CD4-positive, alpha-beta T cell treated with Interleukin-15 for 1 hour (primary cell): ENCODE data around the gene ZFR.
"Not testable (repeated sequence)": the region's sequence is repeated elsewhere in the genome, so short reads cannot be mapped to it uniquely, and the experiment has no call there.

ENCODE experiments used
- DNase-seq: peaks from one replicate; pipeline ENCODE4 v3.0.0-alpha.2; 2020

The ZFR gene

DNA sequence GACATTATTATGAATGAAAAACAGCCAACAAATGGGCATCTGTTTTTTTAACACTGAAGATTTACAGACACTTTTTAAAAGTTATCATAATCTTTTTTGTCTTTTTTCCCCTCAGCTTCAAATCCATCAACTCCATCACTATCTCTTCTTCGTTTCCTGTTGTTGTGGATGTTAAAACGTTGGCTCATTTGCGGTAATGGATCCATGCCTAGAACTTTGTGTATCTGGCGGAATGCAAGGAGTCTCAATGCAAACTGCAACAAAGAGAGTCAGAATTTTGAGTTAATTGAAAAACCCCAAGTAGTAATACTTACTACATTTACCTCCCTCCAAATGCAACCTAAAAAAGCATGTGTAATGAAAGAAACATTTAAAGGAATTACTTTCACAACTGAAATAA is 88.9 kb downstream of the ZFR start:
- no peak for DNase-seq

DNA sequence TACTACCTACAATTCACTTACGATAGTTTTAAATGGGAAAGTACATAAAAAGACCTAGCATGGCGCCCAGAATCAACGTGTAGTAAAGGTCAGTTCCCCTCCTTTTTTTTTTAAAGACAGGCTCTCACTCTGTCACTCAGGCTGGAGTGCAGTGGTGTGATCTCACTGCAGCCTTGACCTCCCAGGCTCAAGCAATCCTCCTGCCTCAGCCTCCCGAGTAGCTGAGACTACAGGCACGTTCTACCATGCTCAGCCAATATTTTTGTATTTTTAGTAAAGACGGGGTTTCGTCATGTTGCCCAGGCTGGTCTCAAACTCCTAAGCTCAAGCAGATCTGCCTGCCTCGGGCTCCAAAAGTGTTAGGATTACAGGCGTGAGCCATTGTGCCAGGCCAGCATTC is 91.1 kb downstream of the ZFR start:
- DNase-seq, result no peak

DNA sequence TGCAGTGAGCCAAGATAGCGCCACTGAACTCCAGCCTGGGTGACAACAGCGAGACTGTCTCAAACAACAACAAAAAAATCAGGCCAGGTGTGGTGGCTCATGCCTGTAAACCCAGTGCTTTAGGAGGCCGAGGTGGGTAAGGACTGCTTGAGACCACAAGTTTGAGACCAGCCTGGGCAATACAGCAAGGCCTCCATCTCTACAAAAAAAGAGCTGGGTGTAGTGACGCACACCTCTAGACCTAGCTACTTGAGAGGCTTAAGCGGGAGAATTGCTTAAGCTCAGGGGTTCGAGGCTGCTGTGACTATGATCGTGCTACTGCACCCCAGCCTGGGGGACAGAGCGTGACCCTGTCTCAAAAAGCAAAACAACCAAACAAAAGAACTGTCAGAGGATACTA is 91.9 kb downstream of the ZFR start:
- no peak for DNase-seq

DNA sequence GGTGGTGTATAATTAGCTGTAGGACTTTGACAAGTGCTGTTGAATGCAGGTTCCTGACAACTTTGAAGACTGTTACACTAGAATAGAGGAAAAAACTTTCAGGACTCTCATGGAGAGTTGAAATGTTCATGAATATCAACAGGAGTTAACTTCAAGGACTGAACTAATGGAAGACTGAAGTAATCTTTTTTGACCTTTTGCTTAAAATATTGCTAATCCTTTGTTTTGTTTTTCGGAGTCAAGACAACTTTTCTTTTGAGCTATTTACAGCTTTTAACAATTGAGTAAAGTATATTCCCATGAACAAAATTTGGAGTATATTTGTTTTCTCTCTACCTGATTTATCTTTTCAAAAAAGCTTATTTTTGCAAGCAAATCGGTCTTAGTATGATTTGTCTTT is 97.7 kb downstream of the ZFR start:
- no peak for DNase-seq

DNA sequence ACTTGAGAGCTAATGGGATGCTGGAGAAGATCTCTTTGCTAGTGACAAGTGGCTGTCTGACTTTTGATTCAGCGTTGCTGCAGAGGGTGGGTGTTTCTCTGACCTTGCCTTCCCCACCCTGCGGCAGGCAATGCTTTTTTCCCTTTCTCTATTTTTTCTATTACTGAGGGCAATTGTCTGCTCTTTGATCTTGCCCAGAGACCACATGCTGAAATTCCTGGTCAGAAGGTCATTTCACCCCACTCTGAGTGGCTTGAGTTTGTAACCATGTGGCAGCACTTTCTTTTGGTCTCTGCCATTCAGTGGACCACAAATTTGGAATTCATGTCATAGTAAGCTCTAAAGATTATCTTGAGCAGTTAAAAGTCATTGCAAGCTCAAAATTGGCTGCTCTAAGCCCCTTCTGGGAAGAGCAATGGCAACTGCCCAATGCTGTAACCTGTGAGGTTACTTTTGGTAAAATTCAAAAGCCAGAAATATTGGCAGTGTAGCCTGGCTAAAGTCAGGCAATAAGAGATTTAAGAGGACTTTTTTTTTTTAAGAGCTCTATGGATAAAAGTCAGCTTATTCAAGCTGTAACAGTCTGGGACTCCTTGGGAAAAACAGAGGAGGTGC is 101.4 kb downstream of the ZFR start:
- DNase-seq, result no peak

DNA sequence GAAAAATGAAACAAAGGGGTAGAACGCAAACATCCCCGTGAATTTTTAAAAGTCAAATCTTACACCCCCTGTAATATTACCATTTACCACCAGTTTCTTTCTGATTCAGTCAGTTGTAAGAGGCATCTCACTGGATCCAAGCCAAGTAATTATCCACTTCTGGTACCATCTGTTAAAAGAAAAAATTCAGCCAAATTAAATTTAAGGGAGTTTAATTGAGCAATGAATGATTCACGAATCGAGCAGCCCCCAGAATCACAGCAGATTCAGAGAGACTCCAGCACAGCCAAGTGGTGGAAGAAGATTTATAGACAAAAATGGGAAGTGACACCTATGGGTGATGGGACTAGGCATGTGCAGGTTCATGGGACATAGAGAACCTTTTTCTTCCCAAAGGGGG is 101.9 kb downstream of the ZFR start:
- no peak for DNase-seq

DNA sequence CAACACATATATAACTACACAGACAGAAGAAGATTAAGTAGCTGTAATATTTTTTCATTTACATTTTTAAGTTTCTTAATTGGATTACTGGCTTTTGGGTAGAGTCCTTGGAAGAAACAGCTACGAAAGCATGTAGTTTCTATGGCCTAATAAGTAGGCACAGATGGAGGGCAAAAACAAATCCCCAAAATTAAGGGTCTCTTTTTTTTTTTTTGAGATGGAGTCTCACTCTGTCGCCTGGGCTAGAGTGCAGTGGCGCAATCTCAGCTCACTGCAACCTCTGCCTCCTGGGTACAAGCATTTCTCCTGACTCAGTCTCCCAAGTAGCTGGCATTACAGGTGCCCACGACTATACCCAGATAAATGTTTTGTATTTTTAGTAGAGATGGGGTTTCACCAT is 104.7 kb downstream of the ZFR start:
- DNase-seq, result no peak

DNA sequence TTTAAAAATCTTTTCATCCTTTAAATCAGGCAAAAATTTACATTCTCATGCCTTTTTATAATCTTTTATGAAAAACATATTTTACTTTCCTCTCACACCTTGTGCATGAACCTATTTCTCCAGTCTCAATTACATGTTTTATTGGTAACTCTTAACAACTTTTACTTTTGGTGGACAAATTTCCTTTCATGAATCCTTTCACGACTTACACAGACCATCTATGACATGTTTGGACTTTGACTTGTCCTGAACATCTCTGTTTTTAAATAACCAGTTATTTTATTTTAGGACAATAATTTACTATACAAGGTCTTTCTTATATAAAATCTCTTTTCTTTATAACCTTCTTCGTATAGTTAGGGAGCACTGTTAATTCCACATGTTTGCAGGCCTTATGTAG is 105.3 kb downstream of the ZFR start:
- no peak for DNase-seq

DNA sequence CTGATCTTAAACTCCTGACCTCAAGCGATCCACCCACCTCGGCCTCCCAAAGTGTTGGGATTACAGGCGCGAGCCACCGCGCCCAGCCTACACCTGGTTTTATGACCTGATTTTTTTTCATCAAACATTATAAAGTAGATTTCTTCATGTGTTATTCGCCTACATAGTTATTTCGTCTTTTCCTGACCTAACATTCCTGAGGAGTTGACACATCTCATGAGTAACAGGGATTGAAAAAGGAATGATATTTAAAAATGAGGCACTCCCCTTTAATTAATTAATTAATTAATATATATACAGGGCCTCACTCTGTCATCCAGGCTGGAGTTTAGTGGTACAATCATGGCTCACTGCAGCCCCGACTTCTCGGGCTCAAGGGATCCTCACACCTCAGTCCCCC is 111.6 kb downstream of the ZFR start:
- DNase-seq, result no peak

DNA sequence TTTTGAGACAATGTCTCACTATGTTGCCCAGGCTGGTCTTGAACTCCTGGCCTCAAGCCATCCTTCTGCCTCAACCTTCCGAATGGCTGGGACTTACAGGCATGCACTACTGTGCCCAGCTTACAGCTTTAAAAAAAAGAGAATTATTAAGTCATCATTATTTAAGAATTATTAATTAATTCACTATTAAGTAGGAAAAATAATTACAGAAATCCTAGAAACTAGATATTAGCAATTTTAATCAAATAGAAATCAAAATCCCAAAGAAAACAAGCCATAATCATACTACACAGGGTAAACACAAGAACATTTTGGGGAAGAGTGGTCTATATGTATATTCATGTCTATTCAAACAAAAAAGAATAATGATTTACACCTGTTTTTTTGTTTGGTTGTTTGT is 112.2 kb downstream of the ZFR start:
- no peak for DNase-seq

DNA sequence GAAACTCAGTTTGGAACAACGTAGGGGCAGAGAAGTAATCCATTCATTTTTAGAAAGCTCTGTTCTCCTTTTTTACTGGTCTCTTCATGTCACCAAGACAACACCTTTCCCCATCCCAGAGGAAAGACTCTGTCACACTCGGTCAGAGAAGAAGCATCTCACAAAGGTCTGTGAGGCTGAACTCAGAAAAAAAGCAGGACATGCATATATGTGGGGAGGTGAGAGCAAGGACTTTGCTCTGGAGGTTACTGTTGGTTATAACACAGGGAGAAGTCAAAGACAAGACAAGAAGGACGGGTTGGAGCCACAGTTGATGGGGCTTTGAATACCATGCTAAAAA is 112.6 kb downstream of the ZFR start:
- DNase-seq, result no peak

DNA sequence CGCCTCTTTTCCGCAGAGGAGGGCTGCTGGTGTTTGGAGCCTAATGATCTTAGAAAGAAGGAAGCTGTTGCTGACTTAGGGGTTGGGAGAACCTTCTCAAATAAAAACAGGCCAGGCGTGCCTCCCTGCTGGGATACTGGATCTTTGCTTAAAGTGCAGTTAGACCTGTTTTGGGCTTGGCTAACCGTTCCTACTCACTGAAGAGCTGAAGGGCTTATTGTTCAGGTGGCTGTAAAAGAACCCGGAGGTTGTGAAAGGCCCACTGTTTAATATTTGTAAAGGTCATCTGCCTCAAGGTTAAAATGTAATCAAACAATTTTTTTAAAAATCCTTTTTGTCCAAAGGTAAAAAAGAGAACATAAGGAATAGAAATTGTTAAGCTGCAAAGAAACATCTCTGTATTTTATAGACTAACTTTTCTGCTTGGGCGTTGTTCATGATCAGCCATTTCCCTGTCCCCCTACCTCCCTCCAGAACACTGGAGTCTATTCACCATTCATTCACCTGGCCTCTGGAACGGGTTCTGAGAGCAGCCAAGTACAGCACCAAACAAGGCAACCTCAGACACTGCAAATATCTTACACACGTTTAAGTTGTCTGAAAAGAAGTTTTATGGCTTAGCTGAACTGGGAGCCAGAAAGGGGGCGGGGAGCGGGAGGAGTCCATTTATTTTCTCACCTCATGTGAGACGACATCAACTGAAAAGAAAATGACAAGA is 113.2 kb downstream of the ZFR start:
- DNase-seq, result no peak

DNA sequence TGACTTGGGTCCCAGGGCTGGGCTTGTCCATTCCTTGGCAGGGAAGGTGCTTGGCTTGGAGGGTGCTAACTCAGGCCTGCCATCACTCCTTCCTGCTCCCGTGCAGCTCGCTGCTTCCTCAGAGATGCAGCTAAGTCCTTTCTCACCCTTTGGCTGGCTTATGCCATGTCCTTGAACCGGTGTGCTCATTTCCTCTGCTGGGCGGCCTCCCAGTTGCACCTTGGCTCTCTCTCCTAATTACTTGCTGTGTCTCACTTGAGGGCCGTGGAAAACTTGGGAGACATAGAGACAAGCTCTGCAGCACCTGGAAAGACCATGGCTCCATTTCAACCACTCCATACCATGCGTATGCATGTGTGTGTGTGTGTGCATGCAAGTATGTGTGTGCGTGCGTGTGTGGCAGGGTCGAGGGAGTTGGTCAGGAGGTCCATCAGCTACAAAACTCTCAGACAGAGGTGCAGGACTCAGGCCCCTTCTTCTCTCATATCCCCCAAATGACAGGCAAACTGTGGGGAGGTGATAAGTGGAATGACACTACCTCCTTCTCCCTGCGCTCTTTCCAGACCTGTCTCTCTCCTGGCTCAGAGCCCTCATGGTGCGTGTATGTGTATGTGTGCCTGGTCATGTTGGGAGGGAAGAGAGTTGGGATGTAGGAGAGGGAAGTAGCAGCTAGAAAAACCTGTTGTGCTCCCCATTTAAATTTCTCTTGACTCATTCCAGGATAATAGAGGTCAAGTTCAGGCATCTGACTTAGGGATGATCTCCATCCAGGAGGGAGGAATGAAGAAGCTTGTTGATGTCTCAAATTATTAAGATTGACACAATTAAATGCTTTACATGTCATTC is 114.2 kb downstream of the ZFR start:
- DNase-seq, result no peak

DNA sequence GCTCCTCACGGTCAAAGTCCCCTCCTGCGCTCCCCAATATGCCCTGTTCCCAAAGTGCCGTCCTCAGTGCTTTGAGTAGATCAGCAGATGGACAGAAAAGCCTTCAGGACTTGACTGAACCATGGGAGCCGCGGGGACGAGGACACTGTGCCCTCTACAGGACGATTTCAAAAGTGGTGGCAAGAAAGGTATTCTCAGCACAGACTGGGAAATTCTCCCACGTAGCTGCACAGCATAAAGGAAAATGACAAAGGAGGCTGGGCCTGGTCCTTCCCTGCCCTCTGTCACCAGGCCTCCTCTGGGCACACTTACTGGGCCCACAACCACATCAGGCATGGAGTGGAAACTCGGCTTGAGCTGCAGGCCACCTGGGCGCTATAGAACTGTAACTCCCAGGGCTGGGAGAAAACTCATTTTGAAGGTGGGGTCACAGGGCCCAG is 115.1 kb downstream of the ZFR start:
- peak; percentile 56 for DNase-seq

DNA sequence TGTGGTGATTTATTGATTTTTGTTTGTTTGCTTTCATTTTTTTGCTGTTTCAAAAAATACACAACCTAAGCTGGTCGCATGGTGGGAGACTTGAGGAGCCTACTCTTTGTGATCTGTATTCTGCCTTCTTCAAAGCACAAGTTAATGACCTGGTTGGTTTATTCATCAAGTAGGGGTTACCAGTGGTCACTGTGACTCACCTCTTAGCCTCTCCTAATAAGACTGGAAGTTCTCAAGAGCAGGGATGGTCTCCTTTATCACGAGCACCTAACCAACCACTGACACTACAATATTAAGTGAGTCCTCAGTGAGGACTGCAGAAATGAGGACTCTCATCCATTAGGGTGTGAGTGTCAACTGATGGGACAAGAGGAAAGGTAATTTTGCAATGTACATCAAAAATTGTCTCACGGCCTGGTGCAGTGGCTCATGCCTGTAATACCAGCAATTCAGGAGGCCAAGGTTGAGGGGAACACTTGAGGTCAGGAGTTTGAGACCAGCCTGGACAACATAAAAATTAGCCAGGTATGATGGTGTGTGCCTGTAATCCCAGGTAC is 118.2 kb downstream of the ZFR start:
- DNase-seq, result no peak

DNA sequence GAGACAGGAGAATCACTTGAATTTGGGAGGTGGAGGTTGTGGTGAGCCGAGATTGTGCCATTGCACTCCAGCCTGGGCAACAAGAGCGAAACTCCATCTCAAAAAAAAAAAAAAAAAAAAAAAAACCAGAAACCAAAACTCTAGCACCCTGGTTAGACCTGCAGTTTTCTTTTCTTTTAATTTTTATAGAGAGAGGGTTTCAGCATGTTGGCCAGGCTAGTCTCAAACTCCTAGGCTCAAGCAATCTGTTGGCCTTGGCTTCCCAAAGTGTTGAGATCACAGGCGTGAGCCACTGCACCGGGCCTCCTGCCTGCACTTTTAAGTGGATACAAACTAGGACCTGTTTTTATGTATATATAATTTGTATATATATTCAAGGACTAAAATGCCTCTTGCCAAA is 118.9 kb downstream of the ZFR start:
- no peak for DNase-seq

DNA sequence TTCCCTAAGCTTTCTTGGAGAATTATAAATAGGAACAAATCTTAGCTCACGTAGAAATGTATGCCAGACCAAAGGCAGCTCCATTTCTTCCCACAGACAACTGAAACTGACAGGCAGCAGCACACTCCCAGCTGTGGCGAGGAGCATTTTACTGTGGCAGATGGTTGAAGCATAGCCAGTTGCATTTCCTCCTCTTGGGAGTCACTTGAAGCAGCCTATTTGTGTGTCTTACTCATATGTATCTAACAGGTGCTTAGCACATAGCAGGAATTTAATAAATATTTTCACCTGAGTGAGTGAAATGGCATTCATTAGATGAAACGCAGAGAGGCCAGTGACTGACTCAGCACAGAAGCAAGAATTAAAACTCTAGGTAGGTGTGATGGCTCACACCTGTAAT is 119.5 kb downstream of the ZFR start:
- DNase-seq, result no peak

DNA sequence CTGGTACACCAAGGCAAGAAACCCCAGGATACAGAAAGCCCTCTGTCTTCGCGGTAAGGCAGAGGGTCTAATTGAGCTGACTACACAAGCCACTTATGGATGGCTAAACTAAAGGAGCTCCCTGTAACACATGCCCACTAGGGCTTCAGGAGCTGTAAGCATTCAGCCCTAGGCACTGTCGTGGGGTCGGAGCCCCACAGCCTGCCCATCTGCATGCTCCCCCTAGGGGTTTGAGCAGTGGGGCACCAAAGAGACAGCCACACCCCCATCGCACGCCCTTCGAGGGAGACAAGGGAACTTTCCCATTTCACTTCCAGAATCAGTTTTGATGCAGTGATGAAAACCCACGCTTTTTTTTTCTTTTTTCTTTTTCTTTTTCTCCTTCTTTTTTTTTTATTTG is 120.8 kb downstream of the ZFR start:
- DNase-seq, result no peak

DNA sequence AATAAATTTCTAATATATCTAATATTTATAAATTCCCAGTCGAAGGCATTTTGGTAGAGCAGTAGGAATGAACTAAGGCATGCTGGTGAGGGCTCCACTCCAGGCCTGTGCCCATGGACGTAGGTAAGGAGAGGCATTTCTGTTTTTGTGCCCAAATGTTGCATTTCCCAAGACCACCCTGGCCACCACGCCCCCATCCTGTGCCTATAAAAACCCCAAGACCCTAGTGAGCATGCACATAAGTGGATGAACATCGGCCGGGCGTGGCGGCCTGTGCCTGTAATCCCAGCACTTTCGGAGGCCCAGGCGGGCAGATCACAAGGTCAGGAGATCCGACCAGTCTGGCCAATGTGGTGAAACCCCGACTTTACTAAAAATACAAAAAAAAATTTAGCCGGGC is 121.7 kb downstream of the ZFR start:
- no peak for DNase-seq

DNA sequence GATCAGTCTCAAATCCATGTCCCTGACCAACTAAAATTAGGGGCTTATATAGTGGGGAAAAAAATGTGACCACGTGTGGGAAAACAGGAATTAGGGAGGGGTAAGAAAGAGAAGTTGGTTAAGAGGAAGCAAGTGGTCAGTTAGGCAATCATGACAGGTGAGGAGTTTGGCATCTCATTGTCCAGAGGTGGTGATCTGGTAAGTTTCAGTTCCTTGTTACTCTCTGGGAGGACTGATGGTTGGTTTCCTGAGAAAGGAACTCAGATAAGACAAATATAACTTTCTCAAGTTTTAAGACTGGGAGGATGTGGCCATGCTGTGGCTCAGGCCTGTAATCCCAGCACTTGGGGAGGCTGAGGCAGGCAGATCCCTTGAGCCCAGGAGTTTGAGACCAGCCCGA is 122.8 kb downstream of the ZFR start:
- not testable (repeated sequence) for DNase-seq

DNA sequence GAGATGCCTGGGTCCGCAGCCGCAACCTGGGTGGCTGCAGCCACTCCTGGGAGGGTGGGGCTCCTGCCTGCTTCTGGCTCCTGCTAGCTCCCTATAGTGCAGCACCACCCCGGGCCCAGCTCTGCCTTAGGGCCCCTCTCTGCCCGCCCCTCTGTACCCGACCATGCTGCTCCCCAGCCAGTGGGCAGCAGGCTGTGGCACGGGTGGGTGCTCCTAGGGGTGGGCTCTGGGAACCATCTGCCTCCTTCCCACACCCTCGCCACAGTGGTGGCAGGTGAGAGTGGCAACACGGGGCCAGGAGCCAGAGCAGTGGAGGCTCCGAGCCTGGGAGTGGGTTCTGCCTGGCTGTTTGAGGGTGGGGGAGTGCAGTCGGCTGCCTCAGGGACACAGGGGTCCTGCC is 124.0 kb downstream of the ZFR start:
- DNase-seq, result no peak

DNA sequence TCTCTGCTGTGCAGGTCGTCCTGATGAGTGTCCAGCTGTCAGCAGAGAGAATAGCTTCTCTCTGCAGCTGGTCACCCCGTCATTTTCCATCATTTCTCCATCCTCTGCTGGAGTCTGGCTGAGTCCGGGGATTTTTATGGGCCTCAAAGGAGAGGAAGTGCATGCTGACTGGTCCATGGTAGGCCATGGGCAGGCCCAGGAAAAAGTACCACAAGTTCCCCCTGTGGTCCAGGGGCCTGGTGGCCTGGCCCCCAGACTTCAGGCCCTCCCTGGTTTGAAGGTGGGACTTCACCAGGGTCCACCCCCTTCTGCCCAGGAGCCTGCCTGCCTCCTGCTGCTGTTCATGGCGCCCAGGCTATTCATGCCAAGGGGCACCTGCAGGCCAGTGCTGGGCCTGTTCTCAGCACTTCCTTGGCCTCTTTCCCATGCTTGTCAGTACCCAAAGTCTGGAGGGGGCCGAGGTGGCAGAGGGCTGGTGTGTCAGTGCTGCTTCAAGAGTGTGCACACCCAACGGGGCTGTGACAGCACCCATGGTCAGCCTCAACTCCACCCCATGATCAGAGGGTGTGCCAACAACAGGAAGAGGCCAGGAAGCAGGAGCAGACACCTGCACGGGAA is 124.5 kb downstream of the ZFR start:
- no peak for DNase-seq

DNA sequence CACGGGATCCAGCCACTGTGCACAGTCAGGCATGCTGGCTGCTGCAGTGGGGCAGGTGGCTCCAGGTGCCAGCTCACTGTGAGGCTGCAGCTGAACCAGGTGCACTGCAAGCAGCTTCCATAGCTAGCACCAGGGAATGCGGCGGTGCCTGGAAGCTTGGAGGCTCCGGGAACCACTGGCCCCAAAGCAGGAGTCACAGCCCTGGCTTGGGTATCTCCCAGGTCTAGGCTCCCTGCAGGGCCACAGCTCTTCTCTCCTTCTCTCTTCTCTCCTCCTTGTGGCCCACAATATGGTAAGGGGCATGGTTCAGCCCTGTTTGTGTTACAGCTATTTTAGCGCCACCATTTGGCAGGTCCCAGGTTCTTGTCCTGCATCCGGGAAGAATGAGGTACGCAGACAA is 125.1 kb downstream of the ZFR start:
- DNase-seq, result no peak

DNA sequence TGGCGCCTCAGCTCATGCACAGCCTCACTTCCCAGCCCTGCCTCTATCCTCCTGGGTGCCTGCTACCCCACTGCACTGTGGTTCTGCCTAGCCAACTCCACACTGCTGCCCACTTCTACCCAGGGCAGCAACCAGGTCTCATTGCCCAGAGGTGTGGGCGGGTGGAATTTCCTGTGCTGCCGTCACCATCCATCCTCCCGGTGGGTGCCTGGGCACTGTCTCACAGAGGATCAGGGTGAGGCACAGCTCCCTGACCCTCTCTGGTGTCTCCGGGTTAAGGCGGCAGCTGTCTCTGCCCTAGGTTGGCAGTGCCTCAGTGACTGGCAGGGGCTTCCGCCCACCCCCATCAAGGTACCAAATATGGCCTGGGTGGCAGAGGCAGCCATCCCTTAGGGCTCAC is 127.5 kb downstream of the ZFR start:
- DNase-seq, result no peak
